Tibial artery (tissue), 4 donors: ENCODE results near the gene LSP1.

Experiments
- DNase-seq, 2 donors: peaks; one replicate each; pipeline ENCODE4 v3.0.0-alpha.2; 2019
- H3K27ac ChIP-seq, 2 donors: fragments of 200-600 bp; sonication (generic) in 1 of 2; 1 replicate in 1 of 2; 2 replicates in 1 of 2; pipeline ENCODE4 v1.5.1; 2018 to 2019; ENCODE audit warnings: mild to moderate bottlenecking in 1 of 2
- H3K27me3 ChIP-seq, 2 donors: fragments of 200-600 bp; sonication (generic) in 1 of 2; one replicate each; pipeline versions ENCODE4 v1.5.1 to v1.6.0; 2016 to 2019
- H3K36me3 ChIP-seq, 3 donors: fragments of 200-600 bp; sonication (generic) in 2 of 3; one replicate each; pipeline ENCODE4 v1.5.1; 2016 to 2019; ENCODE audit warnings: mild to moderate bottlenecking in 2 of 3
- H3K4me1 ChIP-seq, 4 donors: fragments of 200-600 bp; sonication (generic) in 2 of 4; 1 replicate in 3 of 4; 2 replicates in 1 of 4; pipeline ENCODE4 v1.5.1; 2016 to 2019
- H3K4me3 ChIP-seq, 2 donors: fragments of 200-600 bp; sonication (generic) in 1 of 2; 1 replicate in 1 of 2; 2 replicates in 1 of 2; pipeline ENCODE4 v1.5.1; 2018 to 2019; ENCODE audit warnings: mild to moderate bottlenecking in 2 of 2
- H3K9me3 ChIP-seq, 3 donors: fragments of 200-600 bp; sonication (generic) in 1 of 3; one replicate each; pipeline ENCODE4 v1.5.1; 2016 to 2019
- intact Hi-C: fragments of 100-400 bp; cut with DNase I; formaldehyde crosslinking; loops from one replicate; pipeline ENCODE4 v1.15.0; 2023; ENCODE audit warnings: low total_unique reads
- TF ChIP-seq, protein P1 (sequence below), 2 experiments: fragments of 200-600 bp in 1 of 2; fragments of 450-650 bp in 1 of 2; IDR thresholded peaks; one replicate each; pipeline ENCODE4 v1.5.1; 2017 to 2019; ENCODE audit warnings: antibody characterized with exemption in 2 of 2, mild to moderate bottlenecking in 1 of 2, moderate library complexity in 1 of 2

The LSP1 gene

DNA sequence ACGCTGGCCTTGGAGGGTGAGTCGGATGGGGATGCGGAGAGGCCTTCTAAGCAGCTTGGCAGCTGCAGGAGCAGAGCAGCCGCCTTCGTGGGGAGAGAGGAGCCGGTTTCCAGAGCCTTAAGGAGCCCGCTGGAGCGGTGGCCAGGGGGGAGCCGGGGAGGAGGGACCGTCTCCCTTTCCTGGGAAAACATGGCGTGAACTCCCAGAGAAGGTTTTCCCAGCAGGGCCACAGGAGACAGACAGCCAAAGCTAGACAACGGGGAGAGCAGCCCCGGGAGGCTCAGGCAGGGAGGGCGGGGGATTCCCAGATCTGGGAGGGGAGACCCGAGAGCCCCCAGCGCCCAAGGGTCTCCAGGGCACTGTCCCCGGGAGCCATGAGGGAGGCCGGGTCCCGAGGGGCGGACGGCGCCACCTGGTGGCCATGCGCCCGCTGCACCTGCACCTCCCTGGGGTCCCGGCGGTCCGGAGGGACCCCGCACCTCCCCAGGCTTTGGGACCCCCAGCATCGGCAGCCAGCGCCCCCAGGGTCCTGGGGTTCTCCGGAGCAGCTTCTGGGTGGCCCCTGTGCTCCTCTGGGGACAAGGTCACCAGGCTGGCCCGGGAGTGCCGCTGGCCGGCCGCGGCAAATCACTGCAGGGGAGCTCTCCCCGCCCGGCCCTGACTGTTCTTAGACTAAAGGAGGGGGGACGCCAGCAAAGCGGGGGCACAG, 20.5 kb upstream of the LSP1 start:
- TF ChIP-seq, protein P1, sequence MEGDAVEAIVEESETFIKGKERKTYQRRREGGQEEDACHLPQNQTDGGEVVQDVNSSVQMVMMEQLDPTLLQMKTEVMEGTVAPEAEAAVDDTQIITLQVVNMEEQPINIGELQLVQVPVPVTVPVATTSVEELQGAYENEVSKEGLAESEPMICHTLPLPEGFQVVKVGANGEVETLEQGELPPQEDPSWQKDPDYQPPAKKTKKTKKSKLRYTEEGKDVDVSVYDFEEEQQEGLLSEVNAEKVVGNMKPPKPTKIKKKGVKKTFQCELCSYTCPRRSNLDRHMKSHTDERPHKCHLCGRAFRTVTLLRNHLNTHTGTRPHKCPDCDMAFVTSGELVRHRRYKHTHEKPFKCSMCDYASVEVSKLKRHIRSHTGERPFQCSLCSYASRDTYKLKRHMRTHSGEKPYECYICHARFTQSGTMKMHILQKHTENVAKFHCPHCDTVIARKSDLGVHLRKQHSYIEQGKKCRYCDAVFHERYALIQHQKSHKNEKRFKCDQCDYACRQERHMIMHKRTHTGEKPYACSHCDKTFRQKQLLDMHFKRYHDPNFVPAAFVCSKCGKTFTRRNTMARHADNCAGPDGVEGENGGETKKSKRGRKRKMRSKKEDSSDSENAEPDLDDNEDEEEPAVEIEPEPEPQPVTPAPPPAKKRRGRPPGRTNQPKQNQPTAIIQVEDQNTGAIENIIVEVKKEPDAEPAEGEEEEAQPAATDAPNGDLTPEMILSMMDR (IDR thresholded peaks at IDR 0.05), result peak; percentile 98 to 99
- peak overlapping the region in 1 of 2 donors; percentile 36 for H3K4me3 ChIP-seq
- no peaks in the 10 kb centered on the region for H3K36me3 ChIP-seq
- peak overlapping the region; percentile 85 to 88 for H3K27ac ChIP-seq
- peaks cover 0 to 70% (median 56%) of the 10 kb centered on the region in 4 donors for H3K4me1 ChIP-seq
- H3K9me3 ChIP-seq, result no peaks in the 10 kb centered on the region
- DNase-seq, result no peak
- H3K27me3 ChIP-seq, result peaks cover 0 to 5% of the 10 kb centered on the region in 2 donors
- intact Hi-C loops, result loop anchor here (2.0 kb wide), 1 partner anchor 140 kb away; no protein-coding TSS in a partner anchor

DNA sequence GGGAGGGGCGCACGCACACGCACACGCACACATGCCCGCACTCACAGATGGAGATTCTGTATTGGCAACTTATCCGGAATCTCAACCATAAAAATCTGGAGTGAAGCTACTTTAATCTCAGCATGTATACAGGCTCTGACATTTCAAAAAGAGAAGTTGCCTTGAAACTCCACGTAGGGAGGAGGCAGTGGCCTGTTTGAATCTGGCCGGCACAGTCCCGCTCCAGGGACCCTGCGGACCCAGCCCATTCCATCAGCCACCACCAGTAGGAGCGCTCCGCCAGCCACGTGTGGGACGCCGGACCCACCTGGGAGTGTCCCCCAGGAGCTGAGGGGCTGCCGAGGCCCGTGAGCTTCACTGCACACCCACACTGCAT, 20.0 kb upstream of the LSP1 start:
- H3K4me3 ChIP-seq, result peak overlapping the region in 1 of 2 donors; percentile 36

DNA sequence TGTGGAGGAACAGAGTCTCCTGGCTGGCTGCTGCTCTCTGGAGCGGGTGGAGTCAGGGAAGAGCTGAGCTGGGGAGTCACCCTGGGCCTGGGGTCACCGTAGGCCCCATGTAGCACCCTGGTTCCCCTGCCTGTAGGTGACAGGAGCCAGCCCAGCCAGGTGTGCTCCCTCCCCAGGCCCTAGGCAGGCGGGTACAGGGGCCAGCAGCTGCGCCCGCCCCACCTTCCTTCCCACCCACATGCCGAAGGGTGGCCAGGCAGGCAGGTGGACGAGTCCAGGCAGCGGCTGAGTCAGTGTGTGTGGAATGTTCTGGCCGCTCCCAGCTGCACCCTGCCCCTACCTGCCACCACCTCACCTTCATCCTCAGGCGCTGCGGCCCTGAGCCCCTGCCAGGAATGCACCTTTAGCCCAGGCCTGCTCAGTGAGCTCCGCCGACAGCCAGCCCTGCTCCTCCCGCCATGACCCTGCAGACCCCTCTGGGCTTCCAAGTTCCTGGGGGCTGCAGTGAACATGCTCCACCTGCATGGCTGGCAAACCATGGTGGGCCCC, 18.7 kb upstream of the LSP1 start:
- Histone ChIP-seq H3K4me3 (no peak overlapping the region), H3K27me3 (peaks cover 0 to 5% of the 10 kb centered on the region in 2 donors), H3K4me1 (peaks cover 0 to 60% (median 40%) of the 10 kb centered on the region in 4 donors), H3K27ac (no peak overlapping the region), H3K36me3 (no peaks in the 10 kb centered on the region), H3K9me3 (no peaks in the 10 kb centered on the region)
- TF ChIP-seq, protein P1 (IDR thresholded peaks at IDR 0.05), result no peak
- no peak for DNase-seq
- intact Hi-C loops, result no loop called here

More for the DNA sequence above, 20.0 kb upstream of the LSP1 start:
- TF ChIP-seq, protein P1 (IDR thresholded peaks at IDR 0.05), result no peak
- intact Hi-C loops, result loop anchor here (2.0 kb wide), 1 partner anchor 140 kb away; no protein-coding TSS in a partner anchor
- peak overlapping the region; percentile 85 to 88 for H3K27ac ChIP-seq
- H3K27me3 ChIP-seq, result peaks cover 0 to 5% of the 10 kb centered on the region in 2 donors
- no peaks in the 10 kb centered on the region for H3K36me3 ChIP-seq
- no peaks in the 10 kb centered on the region for H3K9me3 ChIP-seq
- no peak for DNase-seq
- H3K4me1 ChIP-seq, result peaks cover 0 to 70% (median 51%) of the 10 kb centered on the region in 4 donors

DNA sequence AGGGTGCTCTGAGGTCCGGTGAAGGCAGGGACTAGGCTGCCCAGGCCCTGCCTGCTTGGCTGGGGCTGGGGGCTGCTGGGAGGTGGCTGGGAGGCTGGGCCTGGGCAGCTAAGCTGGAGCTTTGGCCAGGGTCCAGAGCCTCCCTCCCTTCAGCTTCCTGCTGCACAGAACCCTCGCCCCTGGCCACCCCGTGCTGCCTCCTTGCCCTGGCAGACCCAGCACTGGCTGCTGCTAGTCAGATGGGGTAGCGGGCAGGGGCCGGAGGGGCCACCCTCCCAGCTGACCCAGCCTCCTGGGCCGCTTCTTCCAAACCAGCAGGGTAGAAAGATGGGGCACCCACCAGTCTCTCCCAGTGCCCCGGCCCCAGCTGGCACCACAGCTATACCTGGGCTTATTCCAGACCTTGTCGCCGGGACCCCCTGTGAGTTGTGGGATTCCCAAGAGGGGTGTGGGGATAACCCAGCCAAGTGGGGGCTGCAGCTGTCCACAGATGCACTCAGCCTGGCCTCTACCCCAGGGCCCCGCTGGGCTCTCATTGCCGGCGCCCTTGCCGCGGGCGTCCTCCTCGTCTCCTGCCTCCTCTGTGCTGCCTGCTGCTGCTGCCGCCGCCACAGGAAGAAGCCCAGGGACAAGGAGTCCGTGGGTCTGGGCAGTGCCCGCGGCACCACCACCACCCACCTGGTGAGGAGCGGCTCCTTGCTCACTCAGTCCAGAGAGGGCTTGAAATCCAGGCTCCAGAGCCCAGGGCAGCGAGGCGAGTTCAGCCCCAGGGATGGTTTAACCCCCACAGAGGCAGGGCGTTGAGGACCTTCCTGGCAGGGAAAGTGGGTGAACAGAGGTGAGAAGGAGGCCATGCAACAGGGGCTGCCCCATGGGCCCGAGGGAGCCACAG, 17.9 kb upstream of the LSP1 start, which contains the start of gene SYT8:
Gene SYT8 (plus strand): TSS at position 212 of the 892 bp plus-strand sequence. CDS start 116 bp downstream, at position 328.
- Histone ChIP-seq H3K4me1 (peaks cover 0 to 52% (median 32%) of the 10 kb centered on the region in 4 donors), H3K27ac (no peak within 1 kb of the TSS), H3K27me3 (peaks cover 0 to 5% of the 10 kb centered on the region in 2 donors), H3K4me3 (no peak within 1 kb of the TSS), H3K36me3 (no peaks in the 10 kb centered on the region), H3K9me3 (no peaks in the 10 kb centered on the region)
- intact Hi-C loops, result loop anchor here (5.0 kb wide), 2 partner anchors 42 to 317 kb away; no protein-coding TSS in a partner anchor
- TF ChIP-seq, protein P1 (IDR thresholded peaks at IDR 0.05), result no peak
- DNase-seq, result no peak

DNA sequence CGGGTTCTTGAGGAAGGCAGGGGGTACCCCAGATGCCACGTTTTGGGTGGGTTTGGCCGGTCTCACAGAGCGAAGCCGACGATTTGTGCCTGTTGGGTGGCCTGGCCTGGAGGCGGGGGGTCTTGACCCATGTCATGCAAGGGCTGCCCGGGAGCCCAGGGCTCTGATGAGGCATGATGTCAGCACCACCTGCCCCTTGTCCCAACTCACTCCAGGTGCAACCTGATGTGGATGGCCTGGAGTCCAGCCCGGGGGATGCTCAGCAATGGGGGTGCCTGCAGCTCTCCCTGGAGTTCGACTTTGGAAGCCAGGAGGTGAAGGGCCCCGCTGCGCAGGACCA, 17.2 kb upstream of the LSP1 start:
- no peak overlapping the region for H3K4me3 ChIP-seq
- no peaks in the 10 kb centered on the region for H3K36me3 ChIP-seq
- no peak for DNase-seq
- H3K27me3 ChIP-seq, result peaks cover 0 to 5% of the 10 kb centered on the region in 2 donors
- H3K9me3 ChIP-seq, result no peaks in the 10 kb centered on the region
- no peak overlapping the region for H3K27ac ChIP-seq
- H3K4me1 ChIP-seq, result peaks cover 0 to 45% (median 26%) of the 10 kb centered on the region in 4 donors
- TF ChIP-seq, protein P1 (IDR thresholded peaks at IDR 0.05), result no peak
- intact Hi-C loops, result loop anchor here (5.0 kb wide), 2 partner anchors 42 to 317 kb away; no protein-coding TSS in a partner anchor
